Measurements from ENCODE around the gene NIP7.

GRCh38 chr16:69324585-69325253 is 14.9 kb upstream of the NIP7 start:
- TF ChIP-seq, protein P1, sequence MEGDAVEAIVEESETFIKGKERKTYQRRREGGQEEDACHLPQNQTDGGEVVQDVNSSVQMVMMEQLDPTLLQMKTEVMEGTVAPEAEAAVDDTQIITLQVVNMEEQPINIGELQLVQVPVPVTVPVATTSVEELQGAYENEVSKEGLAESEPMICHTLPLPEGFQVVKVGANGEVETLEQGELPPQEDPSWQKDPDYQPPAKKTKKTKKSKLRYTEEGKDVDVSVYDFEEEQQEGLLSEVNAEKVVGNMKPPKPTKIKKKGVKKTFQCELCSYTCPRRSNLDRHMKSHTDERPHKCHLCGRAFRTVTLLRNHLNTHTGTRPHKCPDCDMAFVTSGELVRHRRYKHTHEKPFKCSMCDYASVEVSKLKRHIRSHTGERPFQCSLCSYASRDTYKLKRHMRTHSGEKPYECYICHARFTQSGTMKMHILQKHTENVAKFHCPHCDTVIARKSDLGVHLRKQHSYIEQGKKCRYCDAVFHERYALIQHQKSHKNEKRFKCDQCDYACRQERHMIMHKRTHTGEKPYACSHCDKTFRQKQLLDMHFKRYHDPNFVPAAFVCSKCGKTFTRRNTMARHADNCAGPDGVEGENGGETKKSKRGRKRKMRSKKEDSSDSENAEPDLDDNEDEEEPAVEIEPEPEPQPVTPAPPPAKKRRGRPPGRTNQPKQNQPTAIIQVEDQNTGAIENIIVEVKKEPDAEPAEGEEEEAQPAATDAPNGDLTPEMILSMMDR (IDR thresholded peaks at IDR 0.05; ENCODE audit: low read length), result no peak
- TF ChIP-seq EZH2 (IDR thresholded peaks at IDR 0.05; ENCODE audit: borderline replicate concordance, low read length), result no peak
